AG04450 (cell line): Measurements from ENCODE around the gene PIAS1. TPM values are rescaled to one million over a fixed set of nuclear protein-coding genes. Genes with fewer than 3 reads are reported as not detected.

Experiments used
- CTCF ChIA-PET: fragments of 300-600, 350-600 bp; formaldehyde crosslinking; extraction: SDS; loops from one replicate; lab custom pipeline; 2022; ENCODE audit warnings: antibody characterized with exemption, inconsistent platforms; lab: Charles Lee
- POLR2A ChIA-PET: fragments of 350-600 bp; formaldehyde crosslinking; extraction: SDS; loops from one replicate; lab custom pipeline; 2021; ENCODE audit warnings: antibody characterized with exemption, inconsistent platforms; lab: Yijun Ruan, JAX
- DNase-seq: peaks from one replicate; pipeline ENCODE4 v3.0.0-alpha.2; 2011; ENCODE audit warnings: low read depth, low spot score
- H3K27ac ChIP-seq: one replicate; pipeline ENCODE4 v1.5.1; 2012; ENCODE audit warnings: low read depth, low read length, control low read depth
- H3K27me3 ChIP-seq: one replicate; pipeline ENCODE4 v1.6.0; 2012; ENCODE audit warnings: low read length; ENCODE audit not compliant: control insufficient read depth, insufficient read depth
- H3K4me3 ChIP-seq: 2 replicates; pipeline ENCODE4 v1.5.1; 2011; ENCODE audit warnings: mild to moderate bottlenecking, low read depth, low read length, control low read depth
- H3K9me3 ChIP-seq: 2 replicates; pipeline ENCODE4 v1.5.1; 2012; ENCODE audit warnings: low read length; ENCODE audit not compliant: control insufficient read depth, insufficient read depth
- polyA plus RNA-seq: library from polyadenylated mRNA; depleted of rRNA; stranded (reverse); fragments of >200 nt; gene quantifications from 2 replicates; pipeline ENCODE4 v1.2.3, GENCODE V29; 2011
- TF ChIP-seq, protein P1 (sequence below): IDR thresholded peaks from 2 replicates; pipeline ENCODE4 v1.5.1; 2011; ENCODE audit warnings: low read depth, low read length, control low read depth, inconsistent platforms

Gene PIAS1
- polyA plus RNA-seq, 1 experiment = 38.9 TPM

DNA sequence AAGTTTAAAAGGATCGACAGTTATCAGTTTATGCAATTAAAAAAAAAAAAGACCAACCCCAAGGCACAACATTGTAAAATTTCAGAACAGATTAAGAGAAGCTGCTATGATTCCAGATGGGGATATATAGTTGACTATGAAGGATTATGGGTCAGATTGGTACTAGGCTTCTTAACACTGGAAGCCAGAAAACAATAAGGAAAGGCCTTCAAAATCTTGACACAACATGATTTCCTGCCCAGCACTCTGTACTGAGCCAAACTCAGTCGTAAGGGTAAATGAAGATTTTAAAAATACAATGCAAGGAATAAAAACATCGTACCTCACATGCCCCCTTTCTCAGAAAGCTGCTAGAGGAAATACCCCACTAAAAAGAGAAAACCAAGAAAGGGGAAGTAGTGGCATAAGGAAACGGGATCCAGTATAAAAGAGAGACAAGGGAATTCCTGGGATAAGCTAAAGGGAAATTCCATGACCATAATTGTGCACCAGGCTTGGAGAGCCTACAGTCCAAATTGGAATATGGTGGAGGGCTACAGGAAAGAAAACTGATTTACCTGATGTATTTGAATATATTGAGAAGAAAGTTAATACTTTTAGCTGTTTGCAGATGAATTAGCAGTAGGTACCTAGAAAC, 27.9 kb downstream of the PIAS1 start:
- ChIA-PET CTCF (no interaction called here), POLR2A (interaction anchor here (0.6 kb wide), 1 partner anchor 538 kb away, joined by 3 read pairs; no protein-coding TSS in a partner anchor)
- H3K27me3 ChIP-seq = no peaks in the 10 kb centered on the region
- TF ChIP-seq, protein P1, sequence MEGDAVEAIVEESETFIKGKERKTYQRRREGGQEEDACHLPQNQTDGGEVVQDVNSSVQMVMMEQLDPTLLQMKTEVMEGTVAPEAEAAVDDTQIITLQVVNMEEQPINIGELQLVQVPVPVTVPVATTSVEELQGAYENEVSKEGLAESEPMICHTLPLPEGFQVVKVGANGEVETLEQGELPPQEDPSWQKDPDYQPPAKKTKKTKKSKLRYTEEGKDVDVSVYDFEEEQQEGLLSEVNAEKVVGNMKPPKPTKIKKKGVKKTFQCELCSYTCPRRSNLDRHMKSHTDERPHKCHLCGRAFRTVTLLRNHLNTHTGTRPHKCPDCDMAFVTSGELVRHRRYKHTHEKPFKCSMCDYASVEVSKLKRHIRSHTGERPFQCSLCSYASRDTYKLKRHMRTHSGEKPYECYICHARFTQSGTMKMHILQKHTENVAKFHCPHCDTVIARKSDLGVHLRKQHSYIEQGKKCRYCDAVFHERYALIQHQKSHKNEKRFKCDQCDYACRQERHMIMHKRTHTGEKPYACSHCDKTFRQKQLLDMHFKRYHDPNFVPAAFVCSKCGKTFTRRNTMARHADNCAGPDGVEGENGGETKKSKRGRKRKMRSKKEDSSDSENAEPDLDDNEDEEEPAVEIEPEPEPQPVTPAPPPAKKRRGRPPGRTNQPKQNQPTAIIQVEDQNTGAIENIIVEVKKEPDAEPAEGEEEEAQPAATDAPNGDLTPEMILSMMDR = no peak
- H3K27ac ChIP-seq = no peak overlapping the region
- DNase-seq = no peak
- no peak overlapping the region for H3K4me3 ChIP-seq
- H3K9me3 ChIP-seq = no peaks in the 10 kb centered on the region

GRCh38 chr15:68082735-68083134, 28.6 kb downstream of the PIAS1 start:
- ChIA-PET POLR2A (interaction anchor here (0.6 kb wide), 1 partner anchor 539 kb away, joined by 3 read pairs; no protein-coding TSS in a partner anchor), CTCF (no interaction called here)
- no peak overlapping the region for H3K4me3 ChIP-seq
- no peak overlapping the region for H3K27ac ChIP-seq
- no peaks in the 10 kb centered on the region for H3K27me3 ChIP-seq
- no peaks in the 10 kb centered on the region for H3K9me3 ChIP-seq
- no peak for DNase-seq
- TF ChIP-seq, protein P1 = no peak

GRCh38 chr15:68083463-68083862, 29.3 kb downstream of the PIAS1 start:
- POLR2A ChIA-PET = no interaction called here

GRCh38 chr15:68085052-68085451, 30.9 kb downstream of the PIAS1 start:
- CTCF ChIA-PET = interaction anchor here (1.2 kb wide), 1 partner anchor 222 kb away, joined by 4 read pairs; no protein-coding TSS in a partner anchor
- no peak for DNase-seq
- POLR2A ChIA-PET = no interaction called here

More at GRCh38 chr15:68083463-68083862, 29.3 kb downstream of the PIAS1 start:
- Histone ChIP-seq H3K9me3 (no peaks in the 10 kb centered on the region), H3K27me3 (no peaks in the 10 kb centered on the region), H3K27ac (no peak overlapping the region), H3K4me3 (no peak overlapping the region)
- TF ChIP-seq, protein P1 = no peak
- no peak for DNase-seq
- CTCF ChIA-PET = no interaction called here

GRCh38 chr15:68091743-68092142, 37.6 kb downstream of the PIAS1 start:
- POLR2A ChIA-PET = no interaction called here

More at GRCh38 chr15:68085052-68085451, 30.9 kb downstream of the PIAS1 start:
- no peak overlapping the region for H3K27ac ChIP-seq
- H3K9me3 ChIP-seq = no peaks in the 10 kb centered on the region
- no peaks in the 10 kb centered on the region for H3K27me3 ChIP-seq
- TF ChIP-seq, protein P1 = no peak
- no peak overlapping the region for H3K4me3 ChIP-seq

More at GRCh38 chr15:68091743-68092142, 37.6 kb downstream of the PIAS1 start:
- CTCF ChIA-PET = interaction anchor here (1.3 kb wide), 1 partner anchor 63 kb away, joined by 3 read pairs; no protein-coding TSS in a partner anchor
- no peak overlapping the region for H3K27ac ChIP-seq
- H3K27me3 ChIP-seq = no peaks in the 10 kb centered on the region
- peaks cover 2% of the 10 kb centered on the region; the same call in 1 of the 2 replicates for H3K9me3 ChIP-seq
- TF ChIP-seq, protein P1 = no peak
- no peak for DNase-seq
- no peak overlapping the region for H3K4me3 ChIP-seq
